ENCODE data around the gene GABRB1.

Gene GABRB1

GRCh38 chr4:47386146-47386545 is 354.8 kb downstream of the GABRB1 start:
- H3K4me3 ChIP-seq (ENCODE audit: low read depth, low read length) = no peak overlapping the region
- no peak overlapping the region for H3K9ac ChIP-seq
- H3K27me3 ChIP-seq (ENCODE audit: control insufficient read depth, insufficient read depth, low read length) = no peaks in the 10 kb centered on the region
- H3K79me2 ChIP-seq = no peaks in the 10 kb centered on the region
- H3K4me1 ChIP-seq = no peaks in the 10 kb centered on the region
- H3K4me2 ChIP-seq (ENCODE audit: low read length) = no peak overlapping the region
- H3K9me3 ChIP-seq (ENCODE audit: control insufficient read depth, low read length) = no peaks in the 10 kb centered on the region
- no peak overlapping the region for H2AFZ ChIP-seq
- H3K36me3 ChIP-seq (ENCODE audit: control insufficient read depth, insufficient read depth, low read length) = no peaks in the 10 kb centered on the region
- TF ChIP-seq, protein P1, sequence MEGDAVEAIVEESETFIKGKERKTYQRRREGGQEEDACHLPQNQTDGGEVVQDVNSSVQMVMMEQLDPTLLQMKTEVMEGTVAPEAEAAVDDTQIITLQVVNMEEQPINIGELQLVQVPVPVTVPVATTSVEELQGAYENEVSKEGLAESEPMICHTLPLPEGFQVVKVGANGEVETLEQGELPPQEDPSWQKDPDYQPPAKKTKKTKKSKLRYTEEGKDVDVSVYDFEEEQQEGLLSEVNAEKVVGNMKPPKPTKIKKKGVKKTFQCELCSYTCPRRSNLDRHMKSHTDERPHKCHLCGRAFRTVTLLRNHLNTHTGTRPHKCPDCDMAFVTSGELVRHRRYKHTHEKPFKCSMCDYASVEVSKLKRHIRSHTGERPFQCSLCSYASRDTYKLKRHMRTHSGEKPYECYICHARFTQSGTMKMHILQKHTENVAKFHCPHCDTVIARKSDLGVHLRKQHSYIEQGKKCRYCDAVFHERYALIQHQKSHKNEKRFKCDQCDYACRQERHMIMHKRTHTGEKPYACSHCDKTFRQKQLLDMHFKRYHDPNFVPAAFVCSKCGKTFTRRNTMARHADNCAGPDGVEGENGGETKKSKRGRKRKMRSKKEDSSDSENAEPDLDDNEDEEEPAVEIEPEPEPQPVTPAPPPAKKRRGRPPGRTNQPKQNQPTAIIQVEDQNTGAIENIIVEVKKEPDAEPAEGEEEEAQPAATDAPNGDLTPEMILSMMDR (IDR thresholded peaks at IDR 0.05) = no peak
- H3K27ac ChIP-seq = no peak overlapping the region

DNA sequence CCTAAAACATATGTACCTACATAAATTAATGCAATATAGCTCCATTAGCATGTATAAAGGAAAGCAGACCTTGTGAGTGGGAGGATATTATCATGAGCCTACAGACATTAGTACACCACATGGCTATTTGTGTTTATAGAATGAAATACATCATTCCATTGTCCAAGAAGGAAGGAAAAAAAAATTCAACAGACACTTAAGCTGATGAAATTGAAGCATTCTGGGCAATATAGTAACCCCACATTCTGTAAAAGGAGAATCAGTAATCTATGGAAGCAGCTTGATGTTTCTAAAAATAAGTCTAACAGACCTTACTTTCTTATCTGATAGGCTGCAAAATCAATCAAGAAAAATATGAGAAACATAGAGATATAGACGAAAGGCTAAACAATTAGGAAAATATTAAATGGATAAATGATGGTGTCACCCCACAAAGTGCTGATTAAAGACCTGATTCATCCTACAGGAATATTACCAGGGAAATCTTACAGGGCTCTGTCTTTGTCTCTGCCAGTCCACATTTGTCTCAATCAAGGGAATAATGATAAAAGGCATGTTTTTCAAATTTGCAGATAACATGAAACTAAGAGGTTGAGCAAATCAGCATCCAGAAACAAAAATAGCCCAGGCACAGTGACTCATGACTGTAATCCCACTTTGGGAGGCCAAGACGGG is 355.3 kb downstream of the GABRB1 start:
- H3K27ac ChIP-seq = no peak overlapping the region
- no peak overlapping the region for H2AFZ ChIP-seq
- TF ChIP-seq, protein P1 (IDR thresholded peaks at IDR 0.05) = no peak
- H3K36me3 ChIP-seq (ENCODE audit: control insufficient read depth, insufficient read depth, low read length) = no peaks in the 10 kb centered on the region
- no peak overlapping the region for H3K4me2 ChIP-seq (ENCODE audit: low read length)
- no peaks in the 10 kb centered on the region for H3K27me3 ChIP-seq (ENCODE audit: control insufficient read depth, insufficient read depth, low read length)
- H3K79me2 ChIP-seq = no peaks in the 10 kb centered on the region
- no peak overlapping the region for H3K4me3 ChIP-seq (ENCODE audit: low read depth, low read length)
- H3K9ac ChIP-seq = no peak overlapping the region
- no peaks in the 10 kb centered on the region for H3K4me1 ChIP-seq
- no peaks in the 10 kb centered on the region for H3K9me3 ChIP-seq (ENCODE audit: control insufficient read depth, low read length)

- TF ChIP-seq, protein P1 (IDR thresholded peaks at IDR 0.05) = no peak
- no peaks in the 10 kb centered on the region for H3K9me3 ChIP-seq (ENCODE audit: control insufficient read depth, low read length)
- H3K36me3 ChIP-seq (ENCODE audit: control insufficient read depth, insufficient read depth, low read length) = no peaks in the 10 kb centered on the region
- no peak overlapping the region for H3K9ac ChIP-seq
- H3K4me3 ChIP-seq (ENCODE audit: low read depth, low read length) = no peak overlapping the region
- no peaks in the 10 kb centered on the region for H3K4me1 ChIP-seq
- H3K27ac ChIP-seq = no peak overlapping the region
- H3K4me2 ChIP-seq (ENCODE audit: low read length) = no peak overlapping the region
- H3K27me3 ChIP-seq (ENCODE audit: control insufficient read depth, insufficient read depth, low read length) = no peaks in the 10 kb centered on the region
- H2AFZ ChIP-seq = no peak overlapping the region
- no peaks in the 10 kb centered on the region for H3K79me2 ChIP-seq
Observed at GRCh38 chr4:47390428-47391125, 359.2 kb downstream of the GABRB1 start.

DNA sequence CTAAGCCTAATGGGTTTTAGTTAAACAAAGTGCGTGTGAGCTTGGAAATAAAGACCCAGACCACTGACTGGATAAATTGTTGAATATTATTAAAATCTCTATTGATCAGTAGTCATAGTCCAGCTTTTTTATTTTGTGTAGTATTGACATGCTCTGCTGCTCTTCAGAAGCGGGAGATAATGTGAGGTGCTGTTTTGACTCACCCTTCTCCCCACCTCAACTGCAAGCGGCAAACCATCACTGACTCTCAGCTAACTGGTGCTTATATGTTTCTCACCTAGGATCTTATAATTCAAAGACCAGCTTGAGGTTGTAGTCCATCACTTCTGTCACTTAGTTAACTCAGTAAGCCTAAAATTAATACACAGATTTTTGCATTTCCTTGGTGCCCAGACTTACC is 359.9 kb downstream of the GABRB1 start:
- H3K4me2 ChIP-seq (ENCODE audit: low read length) = no peak overlapping the region
- H3K9me3 ChIP-seq (ENCODE audit: control insufficient read depth, low read length) = no peaks in the 10 kb centered on the region
- no peak overlapping the region for H3K27ac ChIP-seq
- no peak overlapping the region for H3K9ac ChIP-seq
- no peaks in the 10 kb centered on the region for H3K36me3 ChIP-seq (ENCODE audit: control insufficient read depth, insufficient read depth, low read length)
- no peaks in the 10 kb centered on the region for H3K4me1 ChIP-seq
- TF ChIP-seq, protein P1 (IDR thresholded peaks at IDR 0.05) = no peak
- no peak overlapping the region for H3K4me3 ChIP-seq (ENCODE audit: low read depth, low read length)
- H2AFZ ChIP-seq = no peak overlapping the region
- H3K27me3 ChIP-seq (ENCODE audit: control insufficient read depth, insufficient read depth, low read length) = no peaks in the 10 kb centered on the region
- H3K79me2 ChIP-seq = no peaks in the 10 kb centered on the region
